C4-2B (cell line): ENCODE results near the gene C5orf58.

Experiments used
- H3K27ac ChIP-seq: fragments of 450-650 bp; 2 replicates; pipeline ENCODE4 v1.5.1; 2017
- CTCF ChIP-seq: fragments of 450-650 bp; conservative IDR thresholded peaks from 2 replicates; pipeline ENCODE4 v1.5.1; 2017; ENCODE audit warnings: mild to moderate bottlenecking
- ZFX ChIP-seq: fragments of 450-650 bp; IDR thresholded peaks from 2 replicates; pipeline ENCODE4 v1.6.1; 2017

The C5orf58 gene

GRCh38 chr5:170257370-170257769 is 24.6 kb downstream of the C5orf58 start:
- TF ChIP-seq ZFX, result no peak
- no peak for TF ChIP-seq CTCF
- no peak overlapping the region for H3K27ac ChIP-seq

- no peak overlapping the region for H3K27ac ChIP-seq
- TF ChIP-seq ZFX (no peak), CTCF (no peak)
These were observed 28.8 kb downstream of the C5orf58 start for GRCh38 chr5:170261528-170262043.

DNA sequence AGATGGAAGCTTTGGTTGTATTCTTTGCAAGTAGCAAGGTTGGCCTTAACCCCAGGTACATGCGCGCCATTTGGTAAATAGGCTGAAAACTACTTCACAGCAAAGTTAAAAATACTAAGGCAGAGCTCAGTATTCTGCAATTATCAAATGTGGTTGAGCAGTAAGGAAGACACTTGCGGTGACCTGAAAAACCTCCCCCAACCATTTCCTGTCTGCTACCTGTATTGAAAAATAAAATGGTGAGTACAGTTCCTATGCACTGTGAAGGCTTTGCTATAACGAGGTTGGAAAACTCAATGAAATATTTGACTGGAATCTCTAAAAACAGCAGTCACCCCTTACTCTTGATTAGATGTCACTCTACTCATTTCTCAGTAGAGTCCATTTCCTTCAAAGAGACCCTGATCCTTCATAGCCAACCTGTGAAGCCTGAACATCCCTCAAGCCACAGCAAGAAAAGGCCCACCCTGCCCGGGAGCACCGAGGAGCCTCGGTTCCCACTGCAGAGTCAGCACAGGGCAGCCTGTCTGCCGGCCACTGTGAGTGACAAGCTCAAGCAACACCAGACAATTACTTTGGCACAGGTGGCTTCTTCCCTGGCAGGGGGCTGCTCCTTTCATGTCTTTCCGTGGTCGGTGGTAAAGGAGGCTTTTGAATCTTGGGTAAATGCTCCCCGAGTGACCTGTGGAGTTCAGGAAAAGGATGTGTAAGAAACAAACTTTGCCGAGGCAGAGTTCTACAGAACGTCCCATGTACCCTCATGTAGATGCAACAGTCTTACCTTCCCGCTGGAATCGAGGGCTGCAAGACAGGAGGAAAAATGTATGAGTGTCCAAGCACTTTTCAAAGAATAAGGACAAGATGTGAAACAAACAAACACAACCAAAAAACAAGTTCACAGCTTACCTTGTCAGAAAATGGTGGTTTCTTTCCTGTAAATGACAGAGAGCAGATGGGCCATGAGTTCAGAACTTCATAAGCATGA is 29.6 kb downstream of the C5orf58 start:
- TF ChIP-seq ZFX (no peak), CTCF (no peak)
- no peak overlapping the region for H3K27ac ChIP-seq

GRCh38 chr5:170263906-170264305 is 31.1 kb downstream of the C5orf58 start:
- H3K27ac ChIP-seq, result no peak overlapping the region
- no peak for TF ChIP-seq CTCF
- TF ChIP-seq ZFX, result no peak

DNA sequence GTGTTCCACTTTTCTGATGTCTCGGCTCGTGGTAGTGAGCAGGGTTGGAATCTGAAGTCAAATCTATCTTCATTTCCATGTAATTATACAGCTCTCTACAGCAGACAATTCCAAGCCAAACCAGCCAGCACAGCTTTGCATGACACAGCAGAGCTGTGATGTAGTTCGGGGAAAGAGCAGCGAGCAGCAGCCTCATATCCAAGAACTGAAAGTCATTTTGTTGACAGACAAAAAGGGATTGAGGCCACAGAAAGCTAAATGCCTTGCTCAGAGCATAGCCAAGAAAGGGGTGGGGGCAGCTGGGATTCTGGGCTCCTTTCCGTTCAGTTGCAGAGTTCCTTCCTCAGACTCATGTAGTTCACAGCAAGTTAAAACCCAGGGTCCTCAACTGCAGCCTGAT is 32.7 kb downstream of the C5orf58 start:
- H3K27ac ChIP-seq, result no peak overlapping the region
- TF ChIP-seq CTCF (no peak), ZFX (no peak)

DNA sequence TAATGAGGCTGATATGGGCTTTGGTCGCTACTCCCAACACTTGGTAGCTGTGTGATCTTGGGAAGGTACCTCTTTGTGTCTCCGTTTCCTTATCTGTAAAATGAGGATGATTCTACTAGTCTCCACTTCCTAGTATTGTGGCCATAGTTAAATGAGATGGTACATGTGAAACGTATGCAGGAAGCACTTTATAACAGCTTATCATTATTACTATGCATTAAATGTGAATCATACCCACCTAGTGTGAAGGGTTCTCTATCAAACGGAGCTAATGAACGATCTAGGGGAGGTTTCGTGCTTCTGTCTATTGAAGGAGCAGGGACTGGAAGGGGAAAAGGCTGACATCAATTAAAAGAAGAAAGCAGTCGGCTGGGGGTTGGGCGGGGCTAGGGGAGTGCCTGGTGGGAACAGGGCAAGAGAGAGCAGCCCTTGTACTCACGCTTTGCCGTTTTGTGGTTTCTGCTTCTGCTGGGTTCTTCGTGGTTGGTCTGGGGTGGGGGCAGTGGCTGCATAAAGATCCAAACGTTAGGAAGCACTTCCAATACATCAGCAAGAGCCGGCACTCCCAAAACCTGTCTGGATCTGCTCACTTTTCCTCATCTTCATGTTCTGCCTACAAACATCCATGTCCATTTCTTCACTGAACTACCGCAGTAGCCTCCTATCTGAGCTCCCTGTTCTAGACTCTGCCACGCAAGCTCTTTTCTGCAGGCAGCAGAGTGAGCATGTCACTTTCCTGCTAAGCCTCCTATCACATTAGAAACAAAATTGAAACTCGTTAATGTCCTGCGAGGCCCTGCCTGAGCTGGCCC is 34.0 kb downstream of the C5orf58 start:
- no peak overlapping the region for H3K27ac ChIP-seq
- TF ChIP-seq CTCF (no peak), ZFX (no peak)
